SK-MEL-5 (cell line): ENCODE data around the gene IFT122. TPM values are rescaled to one million over a fixed set of nuclear protein-coding genes. Genes with fewer than 3 reads are reported as not detected.

Experiments
- DNase-seq: peaks from one replicate; pipeline ENCODE4 v3.0.0-alpha.2; 2016; ENCODE audit warnings: low read depth, low spot score
- in situ Hi-C: cut with HindIII; loops from 2 replicates; pipeline ENCODE4 v1.10.0; 2016; ENCODE audit warnings: low sequenced_read_pairs, high pct_unique_total_duplicates, low pct_unique_long_range_greater_than_20kb
- total RNA-seq: library from RNA; depleted of rRNA; stranded (reverse); fragments of >200 nt; shearing (Covaris generic); gene quantifications from 2 replicates; pipeline ENCODE4 v1.2.3, GENCODE V29; 2014

The IFT122 gene
- total RNA-seq, 1 experiment from 2014 or later: 8.6 TPM

GRCh38 chr3:129518038-129518561 is 78.1 kb downstream of the IFT122 start:
- no peak for DNase-seq
- in situ Hi-C loops: no loop called here

GRCh38 chr3:129518581-129518980 is 78.6 kb downstream of the IFT122 start:
- no peak for DNase-seq
- in situ Hi-C loops: no loop called here

DNA sequence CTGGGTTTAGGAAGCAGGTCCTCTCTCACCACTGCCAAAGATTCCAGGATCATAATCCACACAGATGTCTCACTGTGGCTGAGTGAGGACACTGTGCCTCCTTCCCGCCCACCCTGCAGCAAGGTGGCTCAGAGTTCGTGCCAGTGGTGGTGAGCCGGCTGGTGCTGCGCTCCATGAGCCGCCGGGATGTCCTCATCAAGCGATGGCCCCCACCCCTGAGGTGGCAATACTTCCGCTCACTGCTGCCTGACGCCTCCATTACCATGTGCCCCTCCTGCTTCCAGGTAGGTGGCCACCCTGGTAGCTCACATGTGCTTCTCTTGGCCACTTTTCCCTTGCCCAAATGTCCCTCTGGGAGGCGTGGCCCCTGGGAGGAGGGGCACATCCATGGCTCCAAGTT is 79.4 kb downstream of the IFT122 start:
- no peak for DNase-seq
- in situ Hi-C loops: no loop called here

- DNase-seq: no peak
- in situ Hi-C loops: no loop called here
These were observed 80.1 kb downstream of the IFT122 start for GRCh38 chr3:129519896-129520715.

GRCh38 chr3:129520960-129521359 is 80.9 kb downstream of the IFT122 start:
- DNase-seq: no peak
- in situ Hi-C loops: no loop called here

GRCh38 chr3:129521611-129522010 is 81.6 kb downstream of the IFT122 start:
- DNase-seq: no peak
- in situ Hi-C loops: no loop called here

DNA sequence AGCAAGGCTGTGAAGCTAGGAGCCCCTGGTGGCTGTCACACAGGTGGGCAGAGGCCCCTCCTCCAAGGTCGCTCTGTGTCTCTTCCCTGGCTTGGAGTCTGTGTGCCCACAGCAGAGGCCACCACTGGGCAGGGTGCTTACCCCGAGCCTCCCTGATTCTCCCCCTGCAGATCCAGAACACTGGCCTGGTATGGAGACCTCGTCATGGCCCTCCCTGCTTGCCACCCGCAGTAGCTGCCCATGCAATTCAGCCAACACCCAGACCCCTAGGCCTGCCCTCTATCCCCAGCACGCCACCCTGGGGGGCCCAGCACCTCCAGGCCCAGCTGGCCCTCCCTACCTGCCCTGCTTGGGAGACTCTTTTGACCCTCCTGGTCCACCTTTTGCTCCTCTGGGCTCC is 82.9 kb downstream of the IFT122 start:
- no peak for DNase-seq

DNA sequence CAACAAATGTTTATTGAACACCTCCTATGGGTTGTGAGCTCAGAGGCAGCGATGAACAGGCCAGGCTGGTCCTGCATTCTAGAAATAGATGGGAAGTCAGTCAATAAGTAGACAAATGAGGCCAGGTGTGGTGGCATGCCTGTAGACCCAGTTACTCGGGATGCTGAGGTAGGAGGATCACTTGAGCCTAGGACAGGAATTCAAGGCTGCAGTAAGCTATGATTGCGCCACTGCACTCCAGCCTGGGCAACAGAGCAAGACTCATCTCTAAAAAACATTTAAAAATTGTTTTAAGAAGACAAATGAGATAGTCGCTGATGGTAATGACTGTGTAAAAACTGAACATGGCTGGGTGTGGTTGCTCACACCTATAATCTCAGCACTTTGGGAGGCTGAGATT is 84.1 kb downstream of the IFT122 start:
- DNase-seq: no peak
- in situ Hi-C loops: no loop called here

More for the DNA sequence above, 82.9 kb downstream of the IFT122 start:
- in situ Hi-C loops: no loop called here

GRCh38 chr3:129525341-129525968 is 85.4 kb downstream of the IFT122 start:
- in situ Hi-C loops: no loop called here
- no peak for DNase-seq

DNA sequence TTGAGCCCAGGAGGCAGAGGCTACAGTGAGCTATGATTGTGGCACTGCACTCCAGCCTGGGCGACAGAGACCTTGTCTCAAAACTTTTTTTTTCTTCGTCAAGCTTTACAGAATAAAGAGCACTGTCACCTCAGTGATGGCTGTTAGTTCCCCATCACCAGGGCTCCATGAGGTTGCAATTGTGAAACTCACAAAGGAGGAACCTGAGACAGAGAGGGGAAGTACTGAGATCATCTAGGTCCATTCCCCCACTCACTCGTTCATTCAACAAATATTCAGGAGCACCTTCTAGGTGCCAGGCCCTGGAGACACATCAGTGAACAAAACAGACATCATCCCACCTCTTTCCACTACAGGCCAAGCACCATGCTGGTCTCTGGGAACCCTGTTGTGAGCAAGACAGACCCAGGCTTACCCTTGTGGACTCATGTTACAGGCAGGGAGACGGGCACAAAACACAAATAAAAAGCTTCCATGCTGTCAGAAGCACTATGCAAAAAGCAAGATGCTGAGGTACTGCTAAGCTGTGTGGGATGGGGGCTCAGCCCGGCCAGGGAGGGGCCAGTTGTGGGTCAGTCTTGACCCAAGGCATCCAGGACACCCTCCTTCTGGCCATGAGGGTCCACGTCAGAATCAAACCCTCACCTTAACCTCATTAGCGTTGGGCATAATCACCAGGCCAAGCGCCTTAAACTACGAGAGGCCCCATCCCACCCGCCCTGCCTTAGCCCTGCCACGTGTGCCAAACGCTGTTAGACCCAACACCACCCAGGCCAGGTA is 86.3 kb downstream of the IFT122 start:
- DNase-seq: no peak
- in situ Hi-C loops: no loop called here

DNA sequence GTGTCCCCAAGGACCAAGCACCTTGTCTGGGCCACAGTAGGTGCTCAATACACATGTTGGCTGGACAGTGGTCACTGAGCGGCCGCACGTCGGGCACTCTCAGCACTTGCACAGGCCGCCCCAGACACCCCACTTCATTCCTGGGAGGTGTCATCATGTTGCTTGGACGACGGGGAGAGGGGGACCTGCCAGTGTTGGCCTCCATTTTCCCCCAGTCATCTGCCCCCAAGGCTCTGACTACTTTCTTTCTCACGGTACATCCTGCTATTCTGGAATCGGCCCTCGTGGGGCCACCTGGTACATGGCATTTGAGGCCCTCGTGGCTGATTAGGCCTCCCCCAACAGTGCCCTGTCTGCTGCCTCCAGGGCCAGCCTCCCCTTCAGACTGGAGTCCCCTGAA is 87.2 kb downstream of the IFT122 start:
- DNase-seq: no peak
- in situ Hi-C loops: no loop called here

GRCh38 chr3:129528589-129529100 is 88.6 kb downstream of the IFT122 start, which contains the start of gene RHO:
RHO (plus strand) TSS chr3:129528639; CDS start chr3:129528734, 95 bp downstream.
- DNase-seq: no peak
- in situ Hi-C loops: no loop called here

GRCh38 chr3:129529436-129530210 is 89.6 kb downstream of the IFT122 start:
- in situ Hi-C loops: no loop called here
- DNase-seq: no peak

DNA sequence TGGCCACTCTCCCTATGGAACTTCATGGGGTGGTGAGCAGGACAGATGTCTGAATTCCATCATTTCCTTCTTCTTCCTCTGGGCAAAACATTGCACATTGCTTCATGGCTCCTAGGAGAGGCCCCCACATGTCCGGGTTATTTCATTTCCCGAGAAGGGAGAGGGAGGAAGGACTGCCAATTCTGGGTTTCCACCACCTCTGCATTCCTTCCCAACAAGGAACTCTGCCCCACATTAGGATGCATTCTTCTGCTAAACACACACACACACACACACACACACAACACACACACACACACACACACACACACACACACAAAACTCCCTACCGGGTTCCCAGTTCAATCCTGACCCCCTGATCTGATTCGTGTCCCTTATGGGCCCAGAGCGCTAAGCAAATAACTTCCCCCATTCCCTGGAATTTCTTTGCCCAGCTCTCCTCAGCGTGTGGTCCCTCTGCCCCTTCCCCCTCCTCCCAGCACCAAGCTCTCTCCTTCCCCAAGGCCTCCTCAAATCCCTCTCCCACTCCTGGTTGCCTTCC is 90.3 kb downstream of the IFT122 start:
- DNase-seq: no peak
- in situ Hi-C loops: no loop called here

GRCh38 chr3:129530821-129531220 is 90.8 kb downstream of the IFT122 start:
- in situ Hi-C loops: no loop called here

GRCh38 chr3:129531699-129532098 is 91.7 kb downstream of the IFT122 start:
- in situ Hi-C loops: no loop called here
- no peak for DNase-seq

More at GRCh38 chr3:129530821-129531220, 90.8 kb downstream of the IFT122 start:
- no peak for DNase-seq

- DNase-seq: no peak
- in situ Hi-C loops: no loop called here
These were observed 92.2 kb downstream of the IFT122 start for GRCh38 chr3:129532261-129532660.
